H9 (cell line): ENCODE results near the gene PSMD8. TPM values are rescaled to one million over a fixed set of nuclear protein-coding genes. Genes with fewer than 3 reads are reported as not detected.

Experiments
- DNase-seq: peaks from one replicate; pipeline ENCODE4 v3.0.0-alpha.2; 2017
- H2AFZ ChIP-seq: one replicate; pipeline ENCODE4 v1.6.1; 2013; ENCODE audit warnings: mild to moderate bottlenecking, low read length, control low read depth, moderate library complexity
- H2AK5ac ChIP-seq: 2 replicates; pipeline ENCODE4 v1.6.1; 2013; ENCODE audit warnings: low read length, control low read depth, mixed read lengths; ENCODE audit not compliant: insufficient read length
- H2BK120ac ChIP-seq: one replicate; pipeline ENCODE4 v1.6.1; 2013; ENCODE audit warnings: low read depth, mild to moderate bottlenecking, low read length, control low read depth, inconsistent platforms; ENCODE audit not compliant: poor library complexity, severe bottlenecking
- H2BK12ac ChIP-seq: 2 replicates; pipeline ENCODE4 v1.6.1; 2013; ENCODE audit warnings: low read length, control low read depth, mixed read lengths, low read depth; ENCODE audit not compliant: insufficient read length
- H2BK15ac ChIP-seq: 2 replicates; pipeline ENCODE4 v1.6.1; 2013; ENCODE audit warnings: low read depth, low read length, control low read depth
- H2BK20ac ChIP-seq: one replicate; pipeline ENCODE4 v1.6.1; 2013; ENCODE audit warnings: low read depth, mild to moderate bottlenecking, low read length, control low read depth, inconsistent platforms; ENCODE audit not compliant: poor library complexity, severe bottlenecking
- H2BK5ac ChIP-seq: 2 replicates; pipeline ENCODE4 v1.6.1; 2013; ENCODE audit warnings: low read length, control low read depth, mixed read lengths; ENCODE audit not compliant: insufficient read length
- H3K14ac ChIP-seq: 2 replicates; pipeline ENCODE4 v1.6.1; 2013; ENCODE audit warnings: low read length, control low read depth; ENCODE audit not compliant: insufficient read depth
- H3K18ac ChIP-seq: 2 replicates; pipeline ENCODE4 v1.6.1; 2013; ENCODE audit warnings: low read depth, mild to moderate bottlenecking, mixed read lengths, low read length, control low read depth; ENCODE audit not compliant: insufficient read length
- H3K23ac ChIP-seq: 2 replicates; pipeline ENCODE4 v1.6.1; 2013; ENCODE audit warnings: low read length, control low read depth, mixed read lengths, low read depth; ENCODE audit not compliant: insufficient read length
- H3K23me2 ChIP-seq: 2 replicates; pipeline ENCODE4 v1.6.1; 2013; ENCODE audit warnings: low read depth, mild to moderate bottlenecking, mixed read lengths, low read length, control low read depth; ENCODE audit not compliant: insufficient read length, poor library complexity, severe bottlenecking
- H3K27ac ChIP-seq: 2 replicates; pipeline ENCODE4 v1.5.1; 2013; ENCODE audit warnings: low read length, control low read depth, mixed read lengths, low read depth; ENCODE audit not compliant: insufficient read length
- H3K27me3 ChIP-seq: 2 replicates; pipeline ENCODE4 v1.6.1; 2013; ENCODE audit warnings: low read length, control low read depth, inconsistent platforms; ENCODE audit not compliant: insufficient read depth
- H3K4ac ChIP-seq: 2 replicates; pipeline ENCODE4 v1.6.1; 2013; ENCODE audit warnings: low read depth, mild to moderate bottlenecking, control low read depth, inconsistent platforms, low read length, moderate library complexity
- H3K4me1 ChIP-seq: 2 replicates; pipeline ENCODE4 v1.6.1; 2013; ENCODE audit warnings: low read length, control low read depth, inconsistent platforms; ENCODE audit not compliant: insufficient read depth
- H3K4me2 ChIP-seq: 2 replicates; pipeline ENCODE4 v1.6.1; 2013; ENCODE audit warnings: low read length, control low read depth, mixed read lengths; ENCODE audit not compliant: insufficient read length, insufficient read depth
- H3K56ac ChIP-seq: 2 replicates; pipeline ENCODE4 v1.6.1; 2013; ENCODE audit warnings: low read depth, mild to moderate bottlenecking, mixed read lengths, low read length, control low read depth; ENCODE audit not compliant: insufficient read length
- H3K79me1 ChIP-seq: 2 replicates; pipeline ENCODE4 v1.6.1; 2013; ENCODE audit warnings: low read depth, mild to moderate bottlenecking, moderate library complexity, low read length, control low read depth, inconsistent platforms; ENCODE audit not compliant: insufficient read depth, poor library complexity, severe bottlenecking
- H3K79me2 ChIP-seq: 2 replicates; pipeline ENCODE4 v1.6.1; 2013; ENCODE audit warnings: low read length, control low read depth, inconsistent platforms; ENCODE audit not compliant: insufficient read depth
- H3K9ac ChIP-seq: 2 replicates; pipeline ENCODE4 v1.6.1; 2013; ENCODE audit warnings: low read length, control low read depth, mixed read lengths; ENCODE audit not compliant: insufficient read length; ENCODE audit errors: extremely low read depth
- H3K9me3 ChIP-seq: one replicate; pipeline ENCODE4 v1.6.1; 2013; ENCODE audit warnings: low read depth, low read length, inconsistent platforms; ENCODE audit not compliant: control insufficient read depth
- H3T11ph ChIP-seq: one replicate; pipeline ENCODE4 v1.6.1; 2013; ENCODE audit warnings: mild to moderate bottlenecking, low read length, control low read depth, inconsistent platforms
- H4K20me1 ChIP-seq: one replicate; pipeline ENCODE4 v1.6.1; 2013; ENCODE audit not compliant: control insufficient read depth, insufficient read length, insufficient read depth
- H4K5ac ChIP-seq: 2 replicates; pipeline ENCODE4 v1.6.1; 2013; ENCODE audit warnings: low read depth, mild to moderate bottlenecking, mixed read lengths, low read length, control low read depth; ENCODE audit not compliant: insufficient read length
- H4K8ac ChIP-seq: replicated peaks from 2 replicates; pipeline ENCODE4 v1.6.1; 2013; ENCODE audit warnings: low read length, control low read depth, mixed read lengths, low read depth; ENCODE audit not compliant: insufficient read length
- H4K91ac ChIP-seq: 2 replicates; pipeline ENCODE4 v1.6.1; 2013; ENCODE audit warnings: low read depth, mild to moderate bottlenecking, moderate library complexity, mixed read lengths, low read length, control low read depth; ENCODE audit not compliant: insufficient read length
- H3K27ac Mint-ChIP-seq, 3 experiments: 2 replicates in 2 of 3; 3 replicates in 1 of 3; pipeline ENCODE4 v1.8.0; 2020 to 2021; ENCODE audit warnings: mixed read lengths in 3 of 3, mild to moderate bottlenecking in 1 of 3, moderate library complexity in 1 of 3
- H3K27me3 Mint-ChIP-seq: 2 replicates; pipeline ENCODE4 v1.8.0; 2021; ENCODE audit warnings: low read depth, mild to moderate bottlenecking, moderate library complexity, mixed read lengths
- H3K36me3 Mint-ChIP-seq, 3 experiments: 2 replicates in 2 of 3; 3 replicates in 1 of 3; pipeline ENCODE4 v1.8.0; 2020 to 2021; ENCODE audit warnings: low read depth in 3 of 3, mixed read lengths in 3 of 3; ENCODE audit not compliant: insufficient read depth in 1 of 3
- H3K4me1 Mint-ChIP-seq, 2 experiments: 2 replicates each; pipeline ENCODE4 v1.8.0; 2020; ENCODE audit warnings: mixed read lengths in 2 of 2
- H3K4me3 Mint-ChIP-seq, 2 experiments: 2 replicates in 1 of 2; 3 replicates in 1 of 2; pipeline ENCODE4 v1.8.0; 2020 to 2021; ENCODE audit warnings: mild to moderate bottlenecking in 2 of 2, mixed read lengths in 2 of 2, moderate library complexity in 1 of 2
- H3K9me3 Mint-ChIP-seq, 2 experiments: 2 replicates in 1 of 2; 3 replicates in 1 of 2; pipeline ENCODE4 v1.8.0; 2020; ENCODE audit warnings: mild to moderate bottlenecking in 2 of 2, mixed read lengths in 2 of 2, moderate library complexity in 1 of 2
- WGBS: extraction: QIAGEN DNeasy Blood & Tissue Kit; methylation state at CpG from one replicate; pipeline ENCODE4 v1.1.7; 2013; ENCODE audit warnings: missing lambda C conversion rate, low lambda C conversion rate, mixed read lengths; ENCODE audit not compliant: insufficient read length; ENCODE audit errors: extremely low coverage; 5-methylcytosine and 5-hydroxymethylcytosine counted together
- total RNA-seq: library from RNA; stranded (reverse); gene quantifications from 2 replicates; pipeline ENCODE4 v1.2.1, GENCODE V29; 2021
- TF ChIP-seq, protein P1 (sequence below): fragments of 200-600 bp; sonication (generic); conservative IDR thresholded peaks from 3 replicates; pipeline ENCODE4 v1.8.0; 2021; ENCODE audit warnings: antibody characterized with exemption, mild to moderate bottlenecking

Gene PSMD8
- total RNA-seq, 1 experiment from 2014 or later = 189 TPM

DNA sequence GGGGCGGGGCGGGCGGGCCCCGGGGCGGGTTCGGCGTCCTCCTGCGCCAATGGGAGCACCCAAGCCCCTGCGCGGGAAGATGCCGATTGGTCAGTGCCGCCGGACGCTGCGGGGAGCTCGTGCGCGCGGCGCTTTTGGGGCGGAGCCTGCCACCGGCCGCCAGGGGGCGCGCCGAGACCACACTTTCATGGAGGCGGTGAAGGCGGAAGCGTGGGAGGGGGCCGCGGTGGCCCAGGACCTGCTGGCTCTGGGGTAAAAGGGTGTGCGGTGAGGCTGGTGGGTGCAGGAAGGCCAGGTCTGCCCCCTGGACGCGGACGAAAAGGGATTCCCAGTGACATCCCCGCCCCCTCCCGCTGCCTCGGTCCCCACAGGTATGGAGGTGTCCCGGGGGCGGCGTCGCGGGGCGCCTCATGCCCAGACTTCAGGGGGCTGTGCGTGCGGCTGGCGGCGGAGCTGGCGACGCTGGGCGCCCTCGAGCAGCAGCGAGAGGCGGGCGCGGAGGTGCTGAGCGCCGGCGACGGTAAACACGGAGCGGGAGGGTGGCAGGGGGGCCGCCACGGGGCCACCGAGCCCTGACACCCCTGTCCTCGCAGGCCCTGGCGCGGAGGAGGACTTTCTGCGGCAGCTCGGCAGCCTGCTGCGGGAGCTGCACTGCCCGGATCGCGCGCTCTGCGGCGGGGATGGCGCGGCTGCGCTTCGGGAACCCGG is 28.8 kb downstream of the PSMD8 start, which contains the start of gene FAM98C:
TSS of gene FAM98C (plus strand) at position 127 of the 708 bp plus-strand sequence. CDS start at position 188, 61 bp downstream.
- TF ChIP-seq, protein P1, sequence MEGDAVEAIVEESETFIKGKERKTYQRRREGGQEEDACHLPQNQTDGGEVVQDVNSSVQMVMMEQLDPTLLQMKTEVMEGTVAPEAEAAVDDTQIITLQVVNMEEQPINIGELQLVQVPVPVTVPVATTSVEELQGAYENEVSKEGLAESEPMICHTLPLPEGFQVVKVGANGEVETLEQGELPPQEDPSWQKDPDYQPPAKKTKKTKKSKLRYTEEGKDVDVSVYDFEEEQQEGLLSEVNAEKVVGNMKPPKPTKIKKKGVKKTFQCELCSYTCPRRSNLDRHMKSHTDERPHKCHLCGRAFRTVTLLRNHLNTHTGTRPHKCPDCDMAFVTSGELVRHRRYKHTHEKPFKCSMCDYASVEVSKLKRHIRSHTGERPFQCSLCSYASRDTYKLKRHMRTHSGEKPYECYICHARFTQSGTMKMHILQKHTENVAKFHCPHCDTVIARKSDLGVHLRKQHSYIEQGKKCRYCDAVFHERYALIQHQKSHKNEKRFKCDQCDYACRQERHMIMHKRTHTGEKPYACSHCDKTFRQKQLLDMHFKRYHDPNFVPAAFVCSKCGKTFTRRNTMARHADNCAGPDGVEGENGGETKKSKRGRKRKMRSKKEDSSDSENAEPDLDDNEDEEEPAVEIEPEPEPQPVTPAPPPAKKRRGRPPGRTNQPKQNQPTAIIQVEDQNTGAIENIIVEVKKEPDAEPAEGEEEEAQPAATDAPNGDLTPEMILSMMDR = peak; percentile 100
- Histone ChIP-seq H3K79me2 (no peaks in the 10 kb centered on the region), H3K18ac (no peak within 1 kb of the TSS), H3K4me2 (peak within 1 kb of the TSS; percentile 14), H2BK12ac (no peak within 1 kb of the TSS), H2BK120ac (no peak within 1 kb of the TSS), H4K91ac (no peak within 1 kb of the TSS), H2AFZ (no peak within 1 kb of the TSS), H3K23ac (no peak within 1 kb of the TSS), H2BK5ac (no peak within 1 kb of the TSS), H3K56ac (no peak within 1 kb of the TSS), H3K9me3 (no peaks in the 10 kb centered on the region), H4K8ac (no peak within 1 kb of the TSS), H2BK15ac (no peak within 1 kb of the TSS), H3T11ph (no peak within 1 kb of the TSS), H3K9ac (no peak within 1 kb of the TSS), H3K79me1 (no peaks in the 10 kb centered on the region), H2BK20ac (no peak within 1 kb of the TSS), H3K27ac (no peak within 1 kb of the TSS), H4K20me1 (no peaks in the 10 kb centered on the region), H3K23me2 (peaks cover 5% of the 10 kb centered on the region), H2AK5ac (no peak within 1 kb of the TSS), H3K27me3 (peaks cover 3% of the 10 kb centered on the region; the same call in 1 of the 2 replicates), H3K4ac (no peak within 1 kb of the TSS), H4K5ac (no peak within 1 kb of the TSS), H3K14ac (no peak within 1 kb of the TSS), H3K4me1 (no peaks in the 10 kb centered on the region)
- Mint-ChIP-seq H3K4me1 (peaks cover 2 to 6% of the 10 kb centered on the region in 2 experiments; a peak in 2 of 4 replicates), H3K27ac (no peak within 1 kb of the TSS; a peak in 1 of 7 replicates), H3K9me3 (no peaks in the 10 kb centered on the region), H3K36me3 (peaks cover 0 to 17% (median 12%) of the 10 kb centered on the region in 3 experiments; a peak in 4 of 7 replicates), H3K27me3 (peaks cover 45% of the 10 kb centered on the region), H3K4me3 (peak within 1 kb of the TSS; percentile 76 to 84)
- WGBS = no CpG with 5 or more reads among the region's 82 CpGs
- DNase-seq = peak; percentile 99
